GM18505 (cell line): ENCODE results near the gene DNAAF8.

Source experiments
- ATAC-seq: cut with Tn5 transposase; IDR thresholded peaks from one replicate; pipeline ENCODE4 v1.9.1; 2021; ENCODE audit not compliant: unreplicated experiment
- POLR2A ChIP-seq: IDR thresholded peaks from 4 replicates; pipeline ENCODE4 v1.6.1; 2011; ENCODE audit warnings: borderline replicate concordance; ENCODE audit not compliant: insufficient read depth, insufficient read length; ENCODE audit errors: extremely low read depth

Gene DNAAF8

DNA sequence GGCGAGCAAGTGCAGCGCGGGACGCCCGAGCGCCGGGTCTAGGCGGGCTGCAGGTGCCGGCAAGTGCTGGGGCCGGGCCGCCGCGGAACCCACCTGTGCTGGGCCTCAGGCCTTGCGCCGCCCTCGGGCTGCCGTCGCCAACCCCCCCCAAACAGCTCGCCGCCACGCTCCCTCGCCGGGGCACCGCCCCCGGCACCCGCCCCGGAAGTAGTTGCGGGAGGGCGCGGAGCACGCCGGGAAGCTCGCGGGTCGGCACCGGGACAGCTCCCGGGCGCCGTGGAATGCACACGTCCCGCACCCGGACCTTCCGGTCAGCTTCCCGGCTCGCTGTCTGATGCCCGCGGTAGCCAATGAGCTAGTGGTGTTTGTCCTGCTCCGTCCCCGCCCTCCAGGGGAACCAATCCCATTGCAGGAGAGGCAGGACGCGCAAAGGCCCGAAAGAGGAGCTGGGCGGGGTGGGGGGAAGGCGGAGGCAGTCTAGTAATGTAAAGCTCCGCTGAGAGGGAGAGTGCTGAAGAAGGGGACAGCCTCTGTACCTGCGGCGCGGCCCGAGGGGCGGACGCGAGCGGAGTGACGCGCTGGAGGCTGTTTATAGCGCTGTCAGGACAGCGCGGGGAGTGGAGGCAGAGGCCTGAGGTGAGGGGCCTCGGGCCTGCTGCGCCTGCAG lies at the start of gene DNAAF8, which contains the start of gene ANKS3:
Gene DNAAF8 (plus strand): TSS at position 475 of the 667 bp plus-strand sequence. CDS start 1,978 bp downstream, outside the sequence.
Gene ANKS3 (minus strand): TSS at position 209 of the 667 bp plus-strand sequence. CDS start 4,122 bp downstream, outside the sequence.
- TF ChIP-seq POLR2A: peak; percentile 58
- ATAC-seq: peak; percentile 73

DNA sequence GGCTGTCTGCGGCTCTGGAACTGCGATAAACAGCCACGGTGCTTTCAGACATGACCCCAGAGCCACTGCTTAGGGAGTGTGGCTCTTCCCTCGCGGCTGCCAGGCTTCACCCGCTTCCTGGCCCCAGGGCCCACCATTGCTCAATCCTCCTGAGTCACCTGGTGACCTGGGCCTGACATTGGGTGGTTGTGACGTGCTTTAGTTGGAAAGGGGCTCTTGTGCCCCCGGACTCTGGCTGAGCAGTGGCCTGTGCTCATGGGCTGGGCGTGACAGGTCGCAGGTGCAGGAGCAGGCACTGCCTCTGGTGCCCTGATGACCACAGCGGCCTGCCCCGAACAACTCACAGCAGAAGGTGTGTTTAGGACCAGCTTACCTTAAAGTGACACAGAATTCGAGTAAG lies 49.6 kb upstream of the DNAAF8 start:
- TF ChIP-seq POLR2A: no peak
- ATAC-seq: no peak

- no peak for ATAC-seq
- no peak for TF ChIP-seq POLR2A
Measured at GRCh38 chr16:4685292-4685691, 49.0 kb upstream of the DNAAF8 start.

GRCh38 chr16:4685776-4686496 lies 48.4 kb upstream of the DNAAF8 start:
- no peak for TF ChIP-seq POLR2A
- ATAC-seq: no peak

- no peak for ATAC-seq
- peak; percentile 15 for TF ChIP-seq POLR2A
Measured at GRCh38 chr16:4686497-4687210, 47.7 kb upstream of the DNAAF8 start.

- no peak for ATAC-seq
Measured at GRCh38 chr16:4687416-4687815, 46.9 kb upstream of the DNAAF8 start.

DNA sequence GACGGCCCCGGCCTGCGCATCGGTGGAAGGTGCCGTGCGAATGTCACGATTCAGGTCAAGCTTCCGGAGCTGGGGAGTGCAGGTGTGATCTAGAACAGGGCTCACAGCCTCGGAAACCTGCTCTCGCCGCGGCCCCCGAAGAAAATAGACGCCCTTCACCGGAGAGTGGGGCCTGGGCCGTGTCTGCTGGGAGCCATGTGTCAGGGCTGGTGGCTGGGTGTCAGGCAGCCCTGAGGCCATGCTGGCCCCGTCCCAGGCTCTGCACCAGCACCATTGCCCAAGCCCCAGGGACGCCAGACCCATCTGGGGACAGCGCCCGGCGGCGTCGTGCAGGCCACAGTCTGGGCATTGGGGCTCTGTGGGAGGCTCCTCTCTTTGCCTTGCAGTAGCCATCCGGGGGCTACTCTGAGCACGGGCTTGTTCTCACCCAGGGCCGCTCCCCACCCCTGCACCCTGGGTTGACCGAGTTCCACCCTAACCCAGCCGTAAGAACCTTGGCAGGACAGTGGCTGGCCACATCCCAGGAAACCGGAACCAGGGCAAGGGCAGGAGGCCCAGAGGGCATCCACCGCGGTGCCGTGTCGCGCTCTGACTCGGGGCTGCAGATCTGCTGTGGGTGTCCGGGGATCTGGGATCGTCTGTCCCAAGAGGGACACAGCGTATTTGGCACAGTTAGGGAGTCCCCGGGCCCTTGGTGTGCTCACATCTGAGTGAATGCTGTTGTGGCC lies 46.2 kb upstream of the DNAAF8 start:
- ATAC-seq: no peak
- no peak for TF ChIP-seq POLR2A

More at GRCh38 chr16:4687416-4687815, 46.9 kb upstream of the DNAAF8 start:
- no peak for TF ChIP-seq POLR2A

- TF ChIP-seq POLR2A: no peak
- ATAC-seq: no peak
Measured at GRCh38 chr16:4688674-4689045, 45.7 kb upstream of the DNAAF8 start.

GRCh38 chr16:4689091-4689671 lies 45.2 kb upstream of the DNAAF8 start:
- TF ChIP-seq POLR2A: no peak
- no peak for ATAC-seq

DNA sequence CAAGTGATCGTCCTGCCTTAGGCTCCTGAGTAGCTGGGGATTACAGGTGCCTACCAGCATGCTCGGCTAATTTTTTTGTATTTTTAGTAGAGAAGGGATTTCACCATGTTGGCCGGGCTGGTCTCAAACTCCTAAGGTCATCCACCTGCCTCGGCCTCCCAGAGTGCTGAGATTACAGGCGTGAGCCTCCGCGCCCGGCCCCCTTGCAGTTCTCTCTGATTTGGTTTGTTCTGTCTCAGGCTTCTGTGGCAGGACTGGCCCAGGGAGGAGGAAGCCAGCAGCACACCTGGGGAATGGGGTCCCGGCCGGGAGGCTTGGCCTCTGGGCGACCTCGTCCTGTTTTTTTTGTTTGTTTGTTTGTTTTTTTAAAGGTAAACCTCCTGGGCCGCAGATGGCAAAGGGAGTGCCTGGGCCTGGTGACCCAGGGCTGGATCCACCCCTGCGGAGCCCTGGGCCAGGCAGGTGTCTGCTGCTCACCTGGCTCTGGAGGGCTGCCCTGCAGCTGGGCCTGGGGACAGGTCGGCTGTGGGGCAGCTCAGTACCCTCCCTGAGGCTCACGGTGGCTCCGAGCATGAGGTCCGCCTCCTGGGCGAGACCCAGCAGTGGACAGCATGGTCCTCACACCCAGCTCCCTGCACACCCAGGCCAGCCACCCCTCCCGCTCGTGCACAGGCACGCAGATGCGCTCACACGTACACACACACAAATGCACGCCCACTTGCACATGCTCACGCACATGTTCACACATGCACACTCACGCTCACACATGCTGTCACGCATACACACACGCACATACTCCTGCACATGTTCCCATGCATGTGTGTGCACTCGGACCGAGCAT lies 44.3 kb upstream of the DNAAF8 start:
- no peak for ATAC-seq
- TF ChIP-seq POLR2A: no peak

- no peak for TF ChIP-seq POLR2A
- ATAC-seq: no peak
Measured at GRCh38 chr16:4690946-4691665, 43.2 kb upstream of the DNAAF8 start.

GRCh38 chr16:4691666-4692412 lies 42.5 kb upstream of the DNAAF8 start:
- no peak for ATAC-seq
- TF ChIP-seq POLR2A: no peak
